Erythroblast (primary cell): ENCODE results near the gene B4GALNT1.

Experiments
- GATA1 ChIP-seq: IDR thresholded peaks from 2 replicates; pipeline ENCODE4 v1.6.1; 2011; ENCODE audit warnings: low read depth, mild to moderate bottlenecking, control low read depth, low read length, moderate library complexity
- POLR2A ChIP-seq: IDR thresholded peaks from 2 replicates; pipeline ENCODE4 v1.6.1; 2011; ENCODE audit warnings: mild to moderate bottlenecking, low read length

DNA sequence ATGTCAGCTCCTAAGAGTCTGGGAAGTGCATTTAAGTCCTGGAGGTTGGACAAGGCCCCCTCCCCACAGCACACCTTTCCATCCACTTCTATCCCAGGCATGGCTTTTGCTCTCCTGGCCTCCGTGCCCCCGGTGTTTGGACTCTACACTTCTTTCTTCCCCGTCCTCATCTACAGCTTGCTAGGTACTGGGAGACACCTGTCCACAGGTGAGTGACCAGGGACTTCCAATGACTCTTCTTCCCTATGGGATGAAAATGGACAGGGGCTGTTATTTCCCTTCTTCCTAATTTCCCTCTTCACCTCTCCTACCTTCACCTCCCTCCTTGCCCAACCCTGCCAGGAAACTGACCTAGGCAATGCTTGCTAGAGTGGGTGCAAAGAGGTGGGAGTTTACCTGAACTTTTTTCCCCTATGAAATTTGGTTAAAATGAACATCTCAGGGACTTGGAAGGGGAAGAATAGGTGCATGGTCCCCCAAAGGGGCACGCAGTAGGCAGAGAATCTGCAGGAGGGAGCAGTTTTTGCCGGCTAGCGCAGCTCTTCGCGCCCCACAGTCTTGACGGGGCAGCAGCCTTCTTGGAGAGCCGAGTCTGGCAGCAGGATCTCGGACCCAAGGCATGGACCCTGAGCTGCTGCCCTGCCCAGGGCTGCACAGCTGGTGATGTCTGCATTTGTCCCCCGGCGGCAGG lies 12.6 kb downstream of the B4GALNT1 start:
- TF ChIP-seq POLR2A (no peak), GATA1 (no peak)
